Inflammatory macrophage treated with lipopolysaccharide for 4 hours (primary cell): ENCODE measurements around the gene RNF223.

Experiments
- DNase-seq: peaks from one replicate; pipeline ENCODE4 v3.0.0-alpha.2; 2020

RNF223 gene

DNA sequence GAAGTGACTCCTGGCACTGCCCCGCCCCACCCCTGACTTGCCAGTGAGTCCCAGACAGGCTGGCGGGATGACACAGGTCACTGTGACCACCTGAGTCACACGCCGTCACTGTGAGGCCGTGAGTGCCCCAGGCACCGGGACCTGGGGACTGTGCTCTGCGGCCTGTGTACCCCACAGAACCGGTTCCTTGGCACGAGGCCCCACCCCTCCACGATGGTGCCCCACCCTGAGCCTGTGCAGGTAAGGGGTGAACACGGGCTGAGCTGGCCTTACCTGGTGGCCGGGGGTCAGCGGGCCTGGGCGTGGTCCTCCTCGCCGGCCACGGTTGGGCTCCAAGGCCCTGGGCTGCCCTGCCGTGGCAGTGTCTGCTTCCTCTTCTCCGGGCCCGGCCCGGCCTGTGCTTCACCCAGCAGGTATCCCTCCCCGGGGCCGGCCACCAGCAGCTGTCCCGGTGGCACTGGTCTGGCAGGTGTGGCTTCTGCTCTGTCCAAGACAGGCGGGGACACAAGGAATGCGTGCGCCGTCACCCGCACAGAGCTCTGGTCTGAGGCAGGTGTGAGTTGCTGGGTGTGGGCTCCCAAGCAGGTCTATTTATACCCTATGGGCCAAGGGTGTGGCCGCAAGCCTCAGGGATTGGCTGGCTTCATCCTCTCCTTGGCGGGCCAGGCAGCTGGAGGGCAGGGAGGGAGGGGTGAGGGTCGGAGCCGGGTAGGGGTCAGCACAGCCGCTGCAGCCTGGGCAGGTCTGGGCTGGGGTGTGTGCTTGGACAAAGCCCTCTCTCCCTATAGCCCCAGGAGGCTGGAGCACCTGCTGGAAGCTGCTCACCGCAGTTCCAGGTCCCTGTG is at the start of gene RNF223:
Gene RNF223, minus strand, starts transcription at position 564 of the 845 bp plus-strand sequence. CDS start 1,740 bp downstream, outside the sequence.
- no peak for DNase-seq

- no peak for DNase-seq
Observed at GRCh38 chr1:1122981-1123480, 48.9 kb upstream of the RNF223 start.

DNA sequence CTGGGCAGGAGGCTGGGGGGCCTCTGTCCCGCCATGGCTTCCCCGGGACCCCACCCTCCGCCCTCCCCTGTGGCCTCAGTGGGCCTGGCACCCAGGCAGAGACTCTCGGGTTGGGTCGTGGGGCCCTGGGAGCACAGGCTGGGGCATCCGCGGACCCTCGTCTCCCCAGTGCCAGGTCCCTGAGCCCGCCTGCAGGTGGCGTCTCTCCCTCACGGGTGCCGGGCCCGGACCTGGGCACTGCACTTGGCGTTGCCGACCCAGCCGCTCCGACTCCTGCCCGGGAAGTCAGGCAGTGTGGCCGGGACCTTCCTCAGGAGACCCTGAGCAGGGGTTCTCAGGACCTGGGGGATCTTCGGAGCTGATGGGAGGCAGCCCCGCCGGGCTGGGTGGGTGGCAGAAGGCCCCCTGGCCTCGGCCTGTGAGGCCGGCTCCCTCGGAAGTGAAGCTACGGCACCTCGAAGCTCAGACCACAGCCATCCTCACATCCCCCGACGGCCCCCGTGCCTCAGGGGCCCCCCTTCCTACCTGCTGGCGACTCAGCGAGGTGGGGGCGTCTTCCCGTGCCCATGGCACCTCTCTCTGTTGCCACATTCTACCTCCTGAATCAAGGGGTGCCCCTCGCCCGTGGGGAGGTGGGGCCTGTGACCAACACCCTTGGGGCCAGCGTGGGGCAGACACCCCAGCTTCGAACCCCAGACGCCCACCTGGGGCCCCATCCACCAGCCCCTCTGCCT is 48.1 kb upstream of the RNF223 start:
- DNase-seq = peak; percentile 79

DNA sequence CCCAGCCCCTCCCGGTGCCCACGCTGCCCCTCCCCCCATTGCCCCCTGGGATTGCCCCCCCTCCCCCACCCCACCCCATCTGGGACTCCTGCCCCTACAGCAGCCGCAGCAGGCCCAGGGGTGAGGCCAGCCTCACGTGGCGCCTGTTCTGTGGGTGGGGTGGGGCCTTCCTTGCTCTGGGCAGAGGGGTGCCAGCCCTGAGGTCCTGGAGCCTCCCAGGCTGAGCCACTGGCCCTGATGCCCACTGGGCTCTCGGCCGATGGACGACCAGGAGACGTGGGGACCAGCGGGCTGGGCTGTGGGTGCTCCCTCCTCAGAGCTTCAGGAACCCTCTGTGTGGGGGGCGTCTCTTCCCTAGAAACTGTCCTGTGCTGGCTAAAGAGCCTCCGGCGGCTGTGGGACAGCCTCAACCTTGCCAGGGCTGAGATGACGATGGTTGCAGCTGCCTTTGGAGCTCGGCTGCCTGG is 47.5 kb upstream of the RNF223 start:
- no peak for DNase-seq

GRCh38 chr1:1120866-1121591 is 46.9 kb upstream of the RNF223 start:
- DNase-seq = no peak

GRCh38 chr1:1120096-1120495 is 46.0 kb upstream of the RNF223 start:
- no peak for DNase-seq

GRCh38 chr1:1119272-1119890 is 45.3 kb upstream of the RNF223 start:
- DNase-seq = no peak

DNA sequence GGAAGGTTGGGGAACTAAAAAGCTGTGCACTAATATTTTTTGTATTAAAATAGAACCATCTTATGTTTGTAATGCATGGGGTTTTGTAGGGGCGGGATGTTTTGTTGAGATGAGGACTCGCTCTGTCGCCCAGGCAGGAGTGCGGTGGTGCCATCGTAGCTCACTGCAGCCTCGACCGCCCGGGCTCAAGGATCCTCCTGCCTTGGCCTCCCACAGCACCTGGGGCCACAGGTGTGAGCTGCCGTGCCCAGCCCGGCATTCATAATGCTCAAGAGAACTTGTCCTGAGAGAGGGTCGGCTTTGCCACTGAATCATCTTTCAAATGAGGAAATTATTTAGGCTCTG is 44.7 kb upstream of the RNF223 start:
- no peak for DNase-seq

DNA sequence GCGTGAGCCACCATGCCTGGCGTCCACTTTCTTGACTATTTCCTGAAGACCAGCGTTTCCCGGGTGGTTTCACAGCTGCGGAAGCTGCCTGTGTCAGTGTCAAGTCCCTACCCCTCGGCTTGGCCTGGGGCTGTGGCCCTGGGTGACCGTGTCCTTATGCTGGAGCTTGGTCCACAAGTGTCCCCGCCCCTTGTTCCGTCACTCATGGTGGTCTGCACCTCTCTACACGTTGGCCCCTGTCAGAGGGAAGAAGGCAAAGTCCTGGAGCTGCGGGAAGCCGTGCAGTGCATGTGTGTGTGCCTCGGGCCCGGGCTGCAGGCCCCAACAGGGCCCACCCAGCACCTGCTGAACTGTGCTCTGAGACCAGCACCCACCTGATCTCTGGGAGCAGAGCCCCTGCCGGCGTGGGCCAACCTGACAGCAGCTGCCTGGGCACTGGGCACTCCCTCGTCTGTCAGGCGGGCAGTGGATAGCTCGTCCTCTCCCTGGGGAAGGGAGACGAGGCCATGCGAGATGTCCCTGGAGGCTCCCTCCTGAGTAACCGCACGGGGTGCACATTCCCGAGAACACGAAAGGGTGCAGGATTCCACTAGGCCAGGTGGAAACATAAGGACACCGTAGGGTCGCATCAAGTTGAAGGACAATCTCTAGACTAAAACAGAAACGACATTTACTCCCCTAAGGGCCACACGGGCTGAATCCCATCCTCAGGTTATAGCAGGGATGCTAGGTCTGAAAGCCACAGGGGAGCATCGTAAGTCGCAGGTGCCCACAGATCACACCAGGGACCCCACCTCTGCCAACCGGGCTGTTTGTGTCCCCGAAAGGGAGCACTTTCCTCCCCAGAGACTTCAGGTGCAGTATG is 44.1 kb upstream of the RNF223 start:
- DNase-seq = no peak

GRCh38 chr1:1117469-1117831 is 43.3 kb upstream of the RNF223 start:
- peak; percentile 26 for DNase-seq

GRCh38 chr1:1116701-1117468 is 42.8 kb upstream of the RNF223 start:
- no peak for DNase-seq

GRCh38 chr1:1115786-1116700 is 41.9 kb upstream of the RNF223 start, which contains the start of gene C1orf159:
Gene C1orf159 (minus strand): TSS chr1:1116089. CDS start chr1:1091543, 24,546 bp downstream.
- peak; percentile 97 for DNase-seq

DNA sequence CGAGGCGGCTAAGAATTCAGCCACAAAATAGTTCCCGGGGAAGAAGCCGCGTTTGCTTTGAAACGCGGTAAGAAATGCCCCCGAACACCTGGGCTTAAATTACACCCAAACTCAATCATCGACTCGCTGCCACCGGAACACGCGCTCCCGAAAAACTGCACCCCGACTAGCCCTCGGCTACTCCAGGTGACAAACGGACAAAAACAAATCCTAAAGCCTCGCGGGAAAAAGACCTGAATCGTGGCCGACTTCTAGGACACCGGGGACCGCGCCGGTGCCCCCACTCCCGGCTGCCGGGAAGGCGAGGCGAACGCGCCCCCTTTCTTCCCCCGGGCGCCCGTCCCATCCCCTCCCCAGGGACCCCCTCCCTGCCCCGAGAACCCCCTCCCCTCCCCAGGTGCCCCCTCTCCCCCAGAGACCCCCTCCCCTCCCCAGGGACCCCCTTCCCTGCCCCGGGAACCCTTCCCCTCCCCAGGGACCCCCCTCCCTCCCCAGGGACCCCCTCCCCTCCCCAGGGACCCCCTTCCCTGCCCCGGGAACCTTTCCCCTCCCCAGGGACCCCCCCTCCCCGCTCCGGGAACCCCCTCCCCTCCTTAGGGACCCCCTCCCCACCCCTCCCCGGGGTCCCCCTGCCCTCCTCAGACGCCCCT is 41.2 kb upstream of the RNF223 start:
- no peak for DNase-seq

DNA sequence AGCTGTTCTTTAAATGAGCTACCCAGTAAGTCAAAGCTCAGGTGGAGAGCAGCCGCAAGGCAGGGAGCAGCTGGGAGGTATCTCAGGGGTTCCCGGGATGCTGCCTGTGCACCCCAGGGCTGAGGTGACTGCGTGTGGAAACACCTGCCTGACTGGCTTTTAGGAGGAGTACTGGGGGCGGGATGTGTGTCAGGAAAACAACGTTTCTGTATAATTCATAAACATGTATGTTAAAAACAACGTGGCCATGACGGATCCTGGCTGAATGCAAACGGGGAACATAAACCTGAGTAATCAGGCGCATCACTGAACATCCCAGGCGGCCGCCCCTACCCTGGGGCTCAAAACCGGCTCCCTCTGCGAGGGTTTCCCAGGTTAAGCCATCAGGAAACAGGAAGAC is 40.3 kb upstream of the RNF223 start:
- no peak for DNase-seq

DNA sequence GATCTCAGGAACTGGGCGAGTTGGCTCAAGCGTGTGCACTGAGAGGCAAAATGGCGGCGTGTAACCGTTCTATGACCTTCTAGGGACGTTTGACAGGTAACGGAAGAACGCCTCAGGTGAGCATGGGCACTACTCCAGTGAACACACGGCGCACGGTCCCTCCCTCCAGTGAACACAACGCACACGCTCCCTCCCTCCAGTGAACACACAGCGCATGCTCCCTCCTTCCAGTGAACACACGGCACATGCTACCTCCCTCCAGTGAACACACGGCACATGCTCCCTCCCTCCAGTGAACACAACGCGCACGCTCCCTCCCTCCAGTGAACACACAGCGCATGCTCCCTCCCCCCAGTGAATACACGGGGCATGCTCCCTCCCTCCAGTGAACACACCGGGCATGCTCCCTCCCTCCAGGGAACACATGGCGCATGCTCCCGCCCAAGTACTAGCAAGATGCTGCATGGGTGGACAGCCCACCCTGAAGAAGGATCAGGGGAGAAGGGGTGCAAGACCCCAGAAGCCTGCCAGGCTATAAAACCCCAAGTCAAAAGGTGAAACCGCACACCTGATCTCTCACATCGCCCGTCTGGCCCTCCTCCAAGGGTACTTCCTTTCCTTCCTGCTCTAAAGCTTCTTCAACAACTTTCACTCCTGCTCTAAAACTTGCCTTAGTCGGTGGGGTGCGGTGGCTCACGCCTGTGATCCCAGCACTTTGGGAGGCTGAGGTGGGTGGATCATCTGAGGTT is 38.3 kb upstream of the RNF223 start:
- DNase-seq = no peak

GRCh38 chr1:1111516-1112236 is 37.6 kb upstream of the RNF223 start:
- no peak for DNase-seq

DNA sequence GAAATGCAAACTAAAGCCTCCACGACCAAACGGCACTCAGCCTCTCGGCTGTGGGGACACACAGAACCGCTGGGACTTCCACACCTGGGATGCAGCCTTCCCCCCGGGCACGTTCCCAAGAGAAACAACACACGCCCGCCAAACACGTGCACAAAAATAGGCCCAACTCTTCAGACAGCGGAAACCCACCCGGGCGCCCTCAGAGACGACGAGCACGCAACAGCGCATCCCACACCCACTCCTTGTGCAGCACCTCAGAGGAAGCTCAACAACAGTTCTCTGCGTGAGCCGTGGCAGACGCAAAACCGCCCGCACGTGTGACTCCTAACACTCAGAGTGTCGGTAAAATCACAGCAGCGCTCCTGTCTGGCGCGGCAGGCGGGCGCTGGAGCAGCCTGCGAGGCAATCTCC is 36.5 kb upstream of the RNF223 start:
- DNase-seq = no peak

DNA sequence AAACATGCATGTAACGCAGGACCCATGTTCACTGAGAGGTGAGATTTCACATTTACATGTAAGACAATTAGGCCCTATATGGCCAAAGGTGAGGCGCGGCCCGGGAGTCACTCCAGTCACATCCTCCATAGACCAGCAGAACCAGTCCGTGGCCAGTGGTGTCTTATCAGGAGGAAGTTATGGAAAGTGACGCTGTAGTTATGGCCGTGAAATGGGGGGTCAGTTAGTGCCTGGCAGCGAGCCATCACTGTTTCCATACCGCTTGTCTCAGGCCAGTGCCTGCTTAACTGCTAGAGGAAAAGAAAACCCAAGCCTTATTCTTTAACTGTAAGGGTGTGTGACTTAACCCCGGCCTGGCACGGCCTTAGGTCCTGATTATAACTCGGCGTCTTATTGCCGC is 35.6 kb upstream of the RNF223 start:
- DNase-seq = no peak
